SK-N-SH (cell line): ENCODE results near the gene SULF2. TPM values are rescaled to one million over a fixed set of nuclear protein-coding genes. Genes with fewer than 3 reads are reported as not detected.

Experiments
- CTCF ChIA-PET: fragments of 300-600, 350-600 bp; formaldehyde crosslinking; extraction: SDS; loops from one replicate; lab custom pipeline; 2021; lab: Yijun Ruan, JAX
- POLR2A ChIA-PET: fragments of 350-600 bp; sonication (Branson Sonifier 250); formaldehyde crosslinking; extraction: SDS; loops from one replicate; lab custom pipeline; 2020; ENCODE audit warnings: antibody characterized with exemption, inconsistent platforms; lab: Yijun Ruan, JAX
- DNase-seq: peaks from one replicate; pipeline ENCODE4 v3.0.0; 2012
- H2AFZ ChIP-seq: fragments of 200-600 bp; sonication (generic); 2 replicates; pipeline ENCODE4 v1.8.1; 2016; ENCODE audit warnings: antibody characterized with exemption, mild to moderate bottlenecking, low read depth
- H3F3A ChIP-seq: fragments of 200-600 bp; sonication (generic); replicated peaks from 2 replicates; pipeline ENCODE3; 2016; ENCODE audit warnings: antibody characterized with exemption, mild to moderate bottlenecking; ENCODE audit not compliant: insufficient read depth
- H3K27ac ChIP-seq, 2 experiments: fragments of 200-500 bp in 1 of 2; fragments of 200-600 bp in 1 of 2; sonication (Bioruptor generic) in 1 of 2; sonication (generic), shearing (Covaris generic) in 1 of 2; 2 replicates each; pipeline versions ENCODE4 v1.5.1 to v1.6.1; 2014 to 2016; ENCODE audit warnings: low read depth in 2 of 2, inconsistent platforms in 1 of 2, low read length in 1 of 2, mild to moderate bottlenecking in 1 of 2, mixed read lengths in 1 of 2
- H3K27me3 ChIP-seq: fragments of 200-600 bp; sonication (generic), shearing (Covaris generic); 2 replicates; pipeline ENCODE4 v1.6.1; 2016; ENCODE audit warnings: mixed run types; ENCODE audit not compliant: insufficient read depth
- H3K36me3 ChIP-seq, 2 experiments: fragments of 200-500 bp in 1 of 2; fragments of 200-600 bp in 1 of 2; sonication (Bioruptor generic) in 1 of 2; sonication (generic) in 1 of 2; replicated peaks in 1 of 2; 2 replicates each; pipeline versions ENCODE3 to v1.5.1; 2014 to 2016; ENCODE audit warnings: low read length in 1 of 2, mild to moderate bottlenecking in 1 of 2; ENCODE audit not compliant: insufficient read depth in 2 of 2, control insufficient read depth in 1 of 2
- H3K4me1 ChIP-seq, 2 experiments: fragments of 200-500 bp in 1 of 2; fragments of 200-600 bp in 1 of 2; sonication (Bioruptor generic) in 1 of 2; sonication (generic), shearing (Covaris generic) in 1 of 2; 2 replicates each; pipeline versions ENCODE4 v1.5.1 to v1.6.1; 2014 to 2016; ENCODE audit warnings: low read depth in 1 of 2, low read length in 1 of 2, mixed run types in 1 of 2; ENCODE audit not compliant: insufficient read depth in 2 of 2, control insufficient read depth in 1 of 2
- H3K4me2 ChIP-seq: fragments of 200-600 bp; sonication (generic), shearing (Covaris generic); 2 replicates; pipeline ENCODE4 v1.6.1; 2017; ENCODE audit warnings: mixed run types
- H3K4me3 ChIP-seq, 2 experiments: fragments of 200-500 bp in 1 of 2; fragments of 200-600 bp in 1 of 2; sonication (Bioruptor generic) in 1 of 2; sonication (generic), shearing (Covaris generic) in 1 of 2; 2 replicates each; pipeline versions ENCODE4 v1.5.1 to v1.8.1; 2014 to 2016; ENCODE audit warnings: low read depth in 2 of 2, inconsistent platforms in 1 of 2, low read length in 1 of 2, mild to moderate bottlenecking in 1 of 2, mixed read lengths in 1 of 2, moderate library complexity in 1 of 2
- H3K79me2 ChIP-seq: fragments of 200-600 bp; sonication (generic); 2 replicates; pipeline ENCODE4 v1.8.1; 2017; ENCODE audit warnings: mild to moderate bottlenecking; ENCODE audit not compliant: insufficient read depth
- H3K9ac ChIP-seq: fragments of 200-600 bp; sonication (generic); 2 replicates; pipeline ENCODE4 v1.6.1; 2017; ENCODE audit warnings: mixed run types
- H3K9me2 ChIP-seq: fragments of 200-600 bp; sonication (generic); 2 replicates; pipeline ENCODE4 v1.6.1; 2017; ENCODE audit warnings: mixed run types
- H3K9me3 ChIP-seq: fragments of 200-600 bp; sonication (generic); 2 replicates; pipeline ENCODE4 v1.6.1; 2017; ENCODE audit warnings: mixed run types, mild to moderate bottlenecking, moderate library complexity
- H4K20me1 ChIP-seq: fragments of 200-600 bp; sonication (generic); 2 replicates; pipeline ENCODE4 v1.6.1; 2017; ENCODE audit warnings: mild to moderate bottlenecking, mixed run types; ENCODE audit not compliant: insufficient read depth
- ELF1 ChIP-seq: IDR thresholded peaks from 2 replicates; pipeline ENCODE4 v1.4.0; 2012
- EZH2phosphoT487 ChIP-seq: fragments of 200-600 bp; sonication (generic); IDR thresholded peaks from 2 replicates; pipeline ENCODE4 v1.6.1; 2017; ENCODE audit warnings: low read depth, mixed run types, mild to moderate bottlenecking, antibody characterized with exemption, moderate library complexity, borderline replicate concordance
- FOSL2 ChIP-seq: IDR thresholded peaks from 2 replicates; pipeline ENCODE4 v1.4.0; 2012; ENCODE audit warnings: low read depth, mild to moderate bottlenecking, moderate library complexity, borderline replicate concordance
- FOXJ3 ChIP-seq: sonication (generic); formaldehyde crosslinking; IDR thresholded peaks from 2 replicates; pipeline ENCODE4 v1.5.1; 2020; ENCODE audit warnings: mild to moderate bottlenecking, missing genetic modification reagents
- MXI1 ChIP-seq: IDR thresholded peaks from 2 replicates; pipeline ENCODE4 v1.6.1; 2012; ENCODE audit warnings: mild to moderate bottlenecking, low read depth, low read length, improper control_type of control experiment
- NFIC ChIP-seq: IDR thresholded peaks from 2 replicates; pipeline ENCODE4 v1.4.0; 2012; ENCODE audit warnings: borderline replicate concordance
- PBX3 ChIP-seq: IDR thresholded peaks from 2 replicates; pipeline ENCODE4; 2012
- POLR2AphosphoS5 ChIP-seq: IDR thresholded peaks from 2 replicates; pipeline ENCODE4 v1.6.1; 2012; ENCODE audit warnings: low read depth, low read length
- RAD21 ChIP-seq: IDR thresholded peaks from 2 replicates; pipeline ENCODE4 v1.6.1; 2012; ENCODE audit warnings: mild to moderate bottlenecking, low read length
- REST ChIP-seq: IDR thresholded peaks from 2 replicates; pipeline ENCODE4 v1.6.1; 2012; ENCODE audit warnings: mild to moderate bottlenecking, low read depth, low read length, moderate library complexity
- TCF12 ChIP-seq: IDR thresholded peaks from 2 replicates; pipeline ENCODE4 v1.4.0; 2012
- TEAD4 ChIP-seq: IDR thresholded peaks from 2 replicates; pipeline ENCODE4 v1.4.0; 2012; ENCODE audit warnings: mild to moderate bottlenecking, borderline replicate concordance; ENCODE audit not compliant: insufficient read depth
- USF1 ChIP-seq: IDR thresholded peaks from 2 replicates; pipeline ENCODE4 v1.4.0; 2012; ENCODE audit warnings: low read depth, borderline replicate concordance
- USF2 ChIP-seq: fragments of 150-350 bp; IDR thresholded peaks from 2 replicates; pipeline ENCODE4 v1.6.1; 2017; ENCODE audit warnings: antibody characterized with exemption, low read length, low read depth, borderline replicate concordance
- YY1 ChIP-seq: IDR thresholded peaks from 2 replicates; pipeline ENCODE4 v1.4.0; 2012; ENCODE audit warnings: low read depth, mild to moderate bottlenecking
- WGBS: methylation state at CpG from one replicate; pipeline ENCODE4 v1.1.6; 2017; ENCODE audit warnings: low lambda C conversion rate; 5-methylcytosine and 5-hydroxymethylcytosine counted together
- polyA plus RNA-seq, 3 experiments: library from polyadenylated mRNA; depleted of rRNA; stranded (reverse); fragments of >200 nt; gene quantifications; 2 replicates each; pipeline ENCODE4 v1.2.3, GENCODE V29; 2012

The SULF2 gene
- polyA plus RNA-seq, 1 of the 3 experiments (the other 2 are of a cell fraction): 20.2 TPM

GRCh38 chr20:47668313-47669151 is 116.7 kb downstream of the SULF2 start (continued):
- TF ChIP-seq REST: no peak

- CTCF ChIA-PET: interaction anchor here (1.0 to 24.9 kb wide), 2 partner anchors 10 to 955 kb away, joined by 4 to 437 read pairs; no protein-coding TSS in a partner anchor
- Histone ChIP-seq H3K4me1 (peaks cover 3 to 4% of the 10 kb centered on the region in 2 experiments; a peak in 2 of 4 replicates), H3K9me3 (no peaks in the 10 kb centered on the region), H3K4me3 (no peak overlapping the region), H3F3A (no peaks in the 10 kb centered on the region), H2AFZ (no peak overlapping the region), H3K27ac (no peak overlapping the region), H3K4me2 (no peak overlapping the region), H3K36me3 (peaks cover 0 to 4% of the 10 kb centered on the region in 2 experiments), H4K20me1 (no peaks in the 10 kb centered on the region), H3K27me3 (no peaks in the 10 kb centered on the region), H3K79me2 (no peaks in the 10 kb centered on the region), H3K9me2 (no peaks in the 10 kb centered on the region), H3K9ac (no peak overlapping the region)
- WGBS: 89% methylated on average over 10 of the region's 19 CpGs
- DNase-seq: no peak
- TF ChIP-seq USF1 (no peak), RAD21 (no peak), FOSL2 (no peak)
- POLR2A ChIA-PET: no interaction called here
Measured at GRCh38 chr20:47667531-47668312, 117.6 kb downstream of the SULF2 start.

- Histone ChIP-seq H2AFZ (no peak overlapping the region), H3K27ac (no peak overlapping the region), H4K20me1 (no peaks in the 10 kb centered on the region), H3K4me3 (no peak overlapping the region), H3F3A (no peaks in the 10 kb centered on the region), H3K36me3 (peaks cover 0 to 9% of the 10 kb centered on the region in 2 experiments), H3K9me2 (no peaks in the 10 kb centered on the region), H3K4me2 (no peak overlapping the region), H3K79me2 (no peaks in the 10 kb centered on the region), H3K4me1 (peaks cover 3 to 4% of the 10 kb centered on the region in 2 experiments; a peak in 2 of 4 replicates), H3K9ac (no peak overlapping the region), H3K9me3 (no peaks in the 10 kb centered on the region), H3K27me3 (no peaks in the 10 kb centered on the region)
- POLR2A ChIA-PET: no interaction called here
- 84% methylated on average over 5 of the region's 5 CpGs for WGBS
- no peak for TF ChIP-seq POLR2AphosphoS5
- TF ChIP-seq USF2: no peak
- TF ChIP-seq NFIC: no peak
- TF ChIP-seq FOXJ3 (CRISPR knock-in tag): no peak
- TF ChIP-seq TCF12: no peak
- TF ChIP-seq FOSL2: no peak
- no peak for TF ChIP-seq EZH2phosphoT487
- TF ChIP-seq MXI1: no peak
- TF ChIP-seq PBX3: no peak
- no peak for TF ChIP-seq YY1
- TF ChIP-seq TEAD4: no peak
- TF ChIP-seq ELF1: no peak
- CTCF ChIA-PET: interaction anchor here (2.1 to 24.9 kb wide), 2 partner anchors 10 to 956 kb away, joined by 6 to 437 read pairs; no protein-coding TSS in a partner anchor
- no peak for DNase-seq
Measured at GRCh38 chr20:47667086-47667485, 118.2 kb downstream of the SULF2 start.
